Skeletal muscle tissue (tissue), 5 donors: ENCODE measurements around the gene RAPGEF6. TPM values are rescaled to one million over a fixed set of nuclear protein-coding genes. Genes with fewer than 3 reads are reported as not detected.
A peak's percentile ranks its signal among the peaks of the same experiment; 100 is the strongest.
"Not testable (repeated sequence)": the region's sequence is repeated elsewhere in the genome, so short reads cannot be mapped to it uniquely, and the experiment has no call there.

Experiments used
- H3K27ac ChIP-seq: one replicate; pipeline ENCODE4 v1.7.0; 2013; ENCODE audit warnings: mild to moderate bottlenecking, low read depth, low read length, inconsistent platforms
- H3K27me3 ChIP-seq, 3 donors: one replicate each; pipeline ENCODE4 v1.7.0; 2013; ENCODE audit warnings: low read length in 3 of 3; ENCODE audit not compliant: control insufficient read depth in 3 of 3, insufficient read depth in 3 of 3
- H3K36me3 ChIP-seq, 3 donors: one replicate each; pipeline ENCODE4 v1.7.0; 2013; ENCODE audit warnings: low read length in 3 of 3; ENCODE audit not compliant: control insufficient read depth in 3 of 3, insufficient read depth in 3 of 3
- H3K4me1 ChIP-seq, 3 donors: one replicate each; pipeline ENCODE4 v1.7.0; 2013; ENCODE audit warnings: low read length in 3 of 3, mild to moderate bottlenecking in 3 of 3; ENCODE audit not compliant: control insufficient read depth in 3 of 3, insufficient read depth in 3 of 3
- H3K4me3 ChIP-seq, 3 donors: one replicate each; pipeline ENCODE4 v1.7.0; 2013; ENCODE audit warnings: low read length in 3 of 3
- H3K9ac ChIP-seq, 3 donors: one replicate each; pipeline ENCODE4 v1.7.0; 2013; ENCODE audit warnings: low read length in 3 of 3, mild to moderate bottlenecking in 3 of 3, moderate library complexity in 2 of 3, low read depth in 1 of 3
- H3K9me3 ChIP-seq, 3 donors: one replicate each; pipeline ENCODE4 v1.7.0; 2013; ENCODE audit warnings: low read length in 3 of 3; ENCODE audit not compliant: control insufficient read depth in 3 of 3
- small RNA-seq: library from RNA; depleted of rRNA; stranded (forward); fragments of <200 nt; gene quantifications from one replicate; pipeline ENCODE3, GENCODE V24; 2014
- total RNA-seq: library from RNA; depleted of rRNA; stranded (reverse); fragments of >200 nt; gene quantifications from one replicate; pipeline ENCODE4 v1.2.3, GENCODE V29; 2014
- donor health status: Osteomylitis.

Gene RAPGEF6
- total RNA-seq, 1 donor from 2014 or later, result 29.7 TPM

GRCh38 chr5:131380238-131380637 is 254.8 kb downstream of the RAPGEF6 start:
- H3K27ac ChIP-seq, result peak overlapping the region; percentile 78
- not testable (repeated sequence) for H3K27me3 ChIP-seq, H3K36me3 ChIP-seq, H3K9ac ChIP-seq, H3K4me3 ChIP-seq, H3K9me3 ChIP-seq, H3K4me1 ChIP-seq

- no peak overlapping the region for H3K4me3 ChIP-seq
- H3K27ac ChIP-seq, result peak overlapping the region; percentile 78
- H3K27me3 ChIP-seq, result no peaks in the 10 kb centered on the region
- peaks cover 0 to 3% (median 0%) of the 10 kb centered on the region in 3 donors for H3K4me1 ChIP-seq
- H3K9me3 ChIP-seq, result no peaks in the 10 kb centered on the region
- no peaks in the 10 kb centered on the region for H3K36me3 ChIP-seq
- H3K9ac ChIP-seq, result no peak overlapping the region
Measured at GRCh38 chr5:131379723-131380122, 255.3 kb downstream of the RAPGEF6 start.

- Histone ChIP-seq H3K9me3 (no peaks in the 10 kb centered on the region), H3K27ac (peak overlapping the region; percentile 78), H3K9ac (no peak overlapping the region), H3K4me1 (peaks cover 0 to 3% (median 0%) of the 10 kb centered on the region in 3 donors), H3K27me3 (no peaks in the 10 kb centered on the region), H3K4me3 (no peak overlapping the region), H3K36me3 (no peaks in the 10 kb centered on the region)
Measured at GRCh38 chr5:131378721-131379541, 256.1 kb downstream of the RAPGEF6 start.

- peaks cover 0 to 3% (median 0%) of the 10 kb centered on the region in 3 donors for H3K4me1 ChIP-seq
- no peaks in the 10 kb centered on the region for H3K27me3 ChIP-seq
- no peak overlapping the region for H3K4me3 ChIP-seq
- H3K27ac ChIP-seq, result no peak overlapping the region
- no peaks in the 10 kb centered on the region for H3K36me3 ChIP-seq
- H3K9me3 ChIP-seq, result no peaks in the 10 kb centered on the region
- H3K9ac ChIP-seq, result no peak overlapping the region
Measured at GRCh38 chr5:131377785-131378325, 257.2 kb downstream of the RAPGEF6 start.

GRCh38 chr5:131377346-131377745 is 257.7 kb downstream of the RAPGEF6 start:
- Histone ChIP-seq H3K9ac (no peak overlapping the region), H3K4me1 (peaks cover 0 to 3% (median 0%) of the 10 kb centered on the region in 3 donors), H3K9me3 (no peaks in the 10 kb centered on the region), H3K27ac (no peak overlapping the region), H3K36me3 (no peaks in the 10 kb centered on the region), H3K4me3 (no peak overlapping the region), H3K27me3 (no peaks in the 10 kb centered on the region)

- Histone ChIP-seq H3K9me3 (no peaks in the 10 kb centered on the region), H3K9ac (no peak overlapping the region), H3K27ac (no peak overlapping the region), H3K4me3 (no peak overlapping the region), H3K4me1 (peaks cover 0 to 3% (median 0%) of the 10 kb centered on the region in 3 donors), H3K36me3 (no peaks in the 10 kb centered on the region), H3K27me3 (no peaks in the 10 kb centered on the region)
Measured at GRCh38 chr5:131375351-131375750, 259.7 kb downstream of the RAPGEF6 start.

Small RNA genes within 50 kb of the gene (small RNA-seq; reads per million reads assigned to genes)
- gene RF02271, result not detected

Other genes with a start within 250 kb of the RAPGEF6 start
- 27.1 TPM for gene FNIP1, start 161.8 kb upstream of the RAPGEF6 start, total RNA-seq